Natural killer cell (primary cell): ENCODE results near the gene ATP2B2. TPM values are rescaled to one million over a fixed set of nuclear protein-coding genes. Genes with fewer than 3 reads are reported as not detected.
A peak's percentile ranks its signal among the peaks of the same experiment; 100 is the strongest.

Experiments
- ATAC-seq, 3 donors: fragments of 150-1000 bp in 2 of 3; fragments of 200-7000 bp in 1 of 3; cut with Tn5 transposase; 1 replicate in 1 of 3; 2 replicates in 2 of 3; pipeline ENCODE4 v1.10.0; 2021; ENCODE audit warnings: mild to moderate bottlenecking in 2 of 3, moderate library complexity in 2 of 3
- DNase-seq, 2 donors: peaks; one replicate each; pipeline versions ENCODE4 v3.0.0 to v3.0.0-alpha.2; 2013 to 2021; ENCODE audit warnings: mixed read lengths in 1 of 2
- H3K27ac ChIP-seq: one replicate; pipeline ENCODE4 v1.5.1; 2013; ENCODE audit warnings: mild to moderate bottlenecking, low read length
- H3K27me3 ChIP-seq: one replicate; pipeline ENCODE4 v1.6.1; 2013; ENCODE audit warnings: low read length; ENCODE audit not compliant: control insufficient read depth, insufficient read depth
- H3K36me3 ChIP-seq: one replicate; pipeline ENCODE4 v1.6.1; 2013; ENCODE audit warnings: low read length; ENCODE audit not compliant: control insufficient read depth, insufficient read depth
- H3K4me1 ChIP-seq: one replicate; pipeline ENCODE4 v1.6.1; 2013; ENCODE audit warnings: low read length; ENCODE audit not compliant: control insufficient read depth, insufficient read depth
- H3K4me3 ChIP-seq: one replicate; pipeline ENCODE4 v1.5.1; 2013; ENCODE audit warnings: low read length
- H3K9me3 ChIP-seq: one replicate; pipeline ENCODE4 v1.6.1; 2013; ENCODE audit warnings: low read length; ENCODE audit not compliant: control insufficient read depth, insufficient read depth
- H3K27ac Mint-ChIP-seq, 2 donors: one replicate each; pipeline ENCODE4 v1.8.0; 2022; ENCODE audit warnings: mild to moderate bottlenecking in 2 of 2, mixed read lengths in 2 of 2, moderate library complexity in 1 of 2
- H3K27me3 Mint-ChIP-seq, 2 donors: one replicate each; pipeline ENCODE4 v1.8.0; 2022; ENCODE audit warnings: low read depth in 2 of 2, mixed read lengths in 2 of 2
- H3K36me3 Mint-ChIP-seq: one replicate; pipeline ENCODE4 v1.8.0; 2022; ENCODE audit warnings: mixed read lengths
- H3K4me1 Mint-ChIP-seq, 2 donors: one replicate each; pipeline ENCODE4 v1.8.0; 2022; ENCODE audit warnings: mixed read lengths in 2 of 2
- H3K4me3 Mint-ChIP-seq: one replicate; pipeline ENCODE4 v1.8.0; 2022; ENCODE audit warnings: mild to moderate bottlenecking, moderate library complexity, mixed read lengths
- H3K9me3 Mint-ChIP-seq, 2 donors: one replicate each; pipeline ENCODE4 v1.8.0; 2022; ENCODE audit warnings: mixed read lengths in 2 of 2
- WGBS: methylation state at CpG from one replicate; pipeline ENCODE4 v1.1.7; 2013; ENCODE audit warnings: missing lambda C conversion rate; ENCODE audit not compliant: insufficient coverage; 5-methylcytosine and 5-hydroxymethylcytosine counted together
- intact Hi-C: fragments of 100-400 bp; cut with micrococcal nuclease; formaldehyde crosslinking; loops from one replicate; pipeline ENCODE4 v1.14.2; 2022
- total RNA-seq, 4 donors: library from RNA; stranded (reverse); fragments of 120-200 nt in 1 of 4; gene quantifications; one replicate each; pipeline versions ENCODE4 v1.2.3 to v1.2.4, GENCODE V29; 2013 to 2022
- TF ChIP-seq, protein P1 (sequence below): fragments of 200-600 bp; IDR thresholded peaks from one replicate; pipeline ENCODE4 v1.8.0; 2022; ENCODE audit warnings: antibody characterized with exemption

The ATP2B2 gene
- total RNA-seq, 3 donors from 2014 or later (not counting 1 experiment from before 2014, with no cell fraction given): not detected

DNA sequence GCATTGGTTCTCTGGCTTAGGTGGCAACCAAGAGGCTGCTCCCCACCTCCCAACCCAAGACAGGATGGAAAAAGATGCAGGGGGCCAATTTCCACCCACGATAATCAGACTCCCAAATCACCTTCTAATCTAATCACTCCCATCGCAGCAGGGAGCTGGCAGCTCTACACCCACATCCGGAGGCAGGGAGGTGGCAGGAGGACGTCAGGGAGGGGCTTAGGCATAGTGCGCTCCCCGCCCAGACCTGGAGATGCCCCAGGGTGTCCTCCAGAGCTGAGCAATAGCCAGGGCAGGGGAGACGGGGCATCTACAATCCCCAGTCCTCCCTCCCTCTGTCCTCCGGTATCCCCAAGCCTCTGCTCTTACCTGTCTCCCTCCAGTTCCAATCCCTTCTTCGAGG is 114.0 kb downstream of the ATP2B2 start:
- Mint-ChIP-seq H3K27ac (no peak overlapping the region), H3K4me3 (no peak overlapping the region), H3K9me3 (no peaks in the 10 kb centered on the region), H3K36me3 (no peaks in the 10 kb centered on the region), H3K27me3 (no peaks in the 10 kb centered on the region), H3K4me1 (peaks cover 0 to 15% of the 10 kb centered on the region in 2 donors)
- WGBS: 85% methylated on average over 9 of the region's 9 CpGs
- Histone ChIP-seq H3K27ac (peak overlapping the region; percentile 57), H3K4me1 (peaks cover 44% of the 10 kb centered on the region), H3K4me3 (no peak overlapping the region), H3K36me3 (no peaks in the 10 kb centered on the region), H3K27me3 (no peaks in the 10 kb centered on the region), H3K9me3 (peaks cover 8% of the 10 kb centered on the region)
- ATAC-seq (no peak), DNase-seq (peak in 1 of 2 donors; percentile 19)
- TF ChIP-seq, protein P1, sequence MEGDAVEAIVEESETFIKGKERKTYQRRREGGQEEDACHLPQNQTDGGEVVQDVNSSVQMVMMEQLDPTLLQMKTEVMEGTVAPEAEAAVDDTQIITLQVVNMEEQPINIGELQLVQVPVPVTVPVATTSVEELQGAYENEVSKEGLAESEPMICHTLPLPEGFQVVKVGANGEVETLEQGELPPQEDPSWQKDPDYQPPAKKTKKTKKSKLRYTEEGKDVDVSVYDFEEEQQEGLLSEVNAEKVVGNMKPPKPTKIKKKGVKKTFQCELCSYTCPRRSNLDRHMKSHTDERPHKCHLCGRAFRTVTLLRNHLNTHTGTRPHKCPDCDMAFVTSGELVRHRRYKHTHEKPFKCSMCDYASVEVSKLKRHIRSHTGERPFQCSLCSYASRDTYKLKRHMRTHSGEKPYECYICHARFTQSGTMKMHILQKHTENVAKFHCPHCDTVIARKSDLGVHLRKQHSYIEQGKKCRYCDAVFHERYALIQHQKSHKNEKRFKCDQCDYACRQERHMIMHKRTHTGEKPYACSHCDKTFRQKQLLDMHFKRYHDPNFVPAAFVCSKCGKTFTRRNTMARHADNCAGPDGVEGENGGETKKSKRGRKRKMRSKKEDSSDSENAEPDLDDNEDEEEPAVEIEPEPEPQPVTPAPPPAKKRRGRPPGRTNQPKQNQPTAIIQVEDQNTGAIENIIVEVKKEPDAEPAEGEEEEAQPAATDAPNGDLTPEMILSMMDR: no peak
- intact Hi-C loops: no loop called here

DNA sequence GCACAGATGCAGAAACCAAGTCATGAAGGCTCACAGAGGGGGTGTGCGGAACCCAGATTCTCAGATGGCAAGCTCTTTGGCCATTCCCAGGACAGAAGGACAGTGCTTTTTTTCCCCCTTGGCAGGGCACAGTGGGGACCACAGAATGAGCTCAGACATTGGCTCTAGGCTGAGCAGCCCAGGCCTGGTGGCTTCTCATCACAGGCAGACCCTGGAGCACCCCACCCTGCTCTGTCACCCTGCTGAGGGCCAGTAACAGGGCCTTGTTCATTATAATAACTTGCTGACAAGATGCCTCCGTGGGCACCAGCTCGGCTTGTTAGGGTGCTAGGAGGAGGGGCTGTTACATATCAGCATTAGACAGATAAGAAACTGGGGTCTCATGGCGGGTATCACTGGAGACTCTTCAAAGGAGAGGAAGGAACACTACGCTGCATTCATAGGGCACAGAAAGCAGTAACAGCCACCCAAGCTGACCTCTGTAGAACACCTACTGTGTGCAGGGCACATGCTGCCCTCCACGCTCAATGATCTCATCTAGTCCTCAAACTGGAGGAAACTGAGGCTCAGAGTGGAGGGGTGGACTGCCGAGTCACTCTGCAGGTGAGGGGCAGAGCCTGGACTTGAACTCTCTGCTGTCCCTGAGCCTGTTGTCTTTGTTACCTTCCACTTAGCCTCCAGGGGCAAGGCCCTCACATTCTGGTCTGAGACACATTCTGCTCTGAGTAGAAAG is 114.6 kb downstream of the ATP2B2 start:
- WGBS: 75% methylated on average over 7 of the region's 7 CpGs
- TF ChIP-seq, protein P1: no peak
- Histone ChIP-seq H3K9me3 (peaks cover 8% of the 10 kb centered on the region), H3K27me3 (no peaks in the 10 kb centered on the region), H3K36me3 (no peaks in the 10 kb centered on the region), H3K4me3 (no peak overlapping the region), H3K4me1 (peaks cover 38% of the 10 kb centered on the region), H3K27ac (peak overlapping the region; percentile 57)
- intact Hi-C loops: no loop called here
- Mint-ChIP-seq H3K4me1 (peaks cover 0 to 13% of the 10 kb centered on the region in 2 donors), H3K4me3 (no peak overlapping the region), H3K36me3 (no peaks in the 10 kb centered on the region), H3K9me3 (no peaks in the 10 kb centered on the region), H3K27me3 (no peaks in the 10 kb centered on the region), H3K27ac (no peak overlapping the region)
- DNase-seq (no peak), ATAC-seq (no peak)

DNA sequence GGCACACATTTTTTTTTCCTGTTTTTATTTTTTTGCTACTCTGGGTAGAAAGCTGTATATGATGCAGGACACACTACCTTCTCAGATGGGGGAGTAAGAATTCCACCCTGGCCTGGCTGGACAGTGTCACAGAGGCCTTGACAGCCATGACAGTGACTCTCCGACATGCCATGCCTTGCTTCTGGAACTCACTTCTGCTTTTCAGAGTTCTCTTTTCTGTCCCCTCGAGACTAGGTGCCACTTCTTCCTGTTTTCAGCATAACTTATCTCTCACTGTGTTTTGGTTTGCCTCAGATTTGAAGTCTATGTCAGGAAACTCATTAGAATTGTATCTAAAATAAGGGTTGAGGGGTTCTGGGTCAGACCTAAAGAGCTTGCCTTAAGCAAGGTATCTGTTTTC is 115.4 kb downstream of the ATP2B2 start:
- peaks cover 30% of the 10 kb centered on the region for H3K4me1 ChIP-seq
- H3K27ac Mint-ChIP-seq: no peak overlapping the region
- H3K36me3 Mint-ChIP-seq: no peaks in the 10 kb centered on the region
- no peak overlapping the region for H3K4me3 ChIP-seq
- DNase-seq: no peak
- no peak overlapping the region for H3K4me3 Mint-ChIP-seq
- TF ChIP-seq, protein P1: no peak
- peak overlapping the region; percentile 57 for H3K27ac ChIP-seq
- H3K9me3 Mint-ChIP-seq: no peaks in the 10 kb centered on the region
- H3K27me3 Mint-ChIP-seq: no peaks in the 10 kb centered on the region
- ATAC-seq: no peak
- H3K4me1 Mint-ChIP-seq: peaks cover 0 to 5% of the 10 kb centered on the region in 2 donors
- no peaks in the 10 kb centered on the region for H3K36me3 ChIP-seq
- intact Hi-C loops: no loop called here
- H3K27me3 ChIP-seq: no peaks in the 10 kb centered on the region
- WGBS: 17% methylated on average over 2 of the region's 2 CpGs
- H3K9me3 ChIP-seq: peaks cover 8% of the 10 kb centered on the region

DNA sequence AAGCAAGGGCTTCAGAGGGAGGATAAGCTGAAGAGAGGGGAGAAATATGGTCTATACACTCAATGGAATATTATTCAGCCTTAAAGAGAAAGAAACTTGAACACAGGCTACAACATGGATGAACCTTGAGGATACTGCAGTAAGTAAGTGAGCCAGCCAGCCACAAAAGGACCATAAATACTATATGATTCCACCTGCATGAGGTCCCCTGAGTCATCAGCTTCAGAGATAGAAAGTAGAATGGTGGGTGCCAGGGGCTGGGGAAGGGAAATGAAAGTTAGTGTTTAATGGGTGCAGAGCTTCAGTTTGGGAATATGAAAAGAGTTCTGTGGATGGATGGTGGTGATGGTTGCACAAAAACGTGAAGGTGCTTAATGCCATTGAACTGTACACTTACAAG is 116.0 kb downstream of the ATP2B2 start:
- peaks cover 27% of the 10 kb centered on the region for H3K4me1 ChIP-seq
- H3K4me3 ChIP-seq: no peak overlapping the region
- H3K27me3 Mint-ChIP-seq: no peaks in the 10 kb centered on the region
- H3K4me1 Mint-ChIP-seq: peaks cover 0 to 5% of the 10 kb centered on the region in 2 donors
- peaks cover 8% of the 10 kb centered on the region for H3K9me3 ChIP-seq
- H3K4me3 Mint-ChIP-seq: no peak overlapping the region
- ATAC-seq: no peak
- H3K27me3 ChIP-seq: no peaks in the 10 kb centered on the region
- no peaks in the 10 kb centered on the region for H3K36me3 Mint-ChIP-seq
- H3K27ac Mint-ChIP-seq: no peak overlapping the region
- H3K9me3 Mint-ChIP-seq: no peaks in the 10 kb centered on the region
- TF ChIP-seq, protein P1: no peak
- DNase-seq: no peak
- H3K27ac ChIP-seq: no peak overlapping the region
- H3K36me3 ChIP-seq: no peaks in the 10 kb centered on the region
- WGBS: 100% methylated on average over 1 of the region's 1 CpG
- intact Hi-C loops: no loop called here
